Measurements from ENCODE around the gene NSD1.

DNA sequence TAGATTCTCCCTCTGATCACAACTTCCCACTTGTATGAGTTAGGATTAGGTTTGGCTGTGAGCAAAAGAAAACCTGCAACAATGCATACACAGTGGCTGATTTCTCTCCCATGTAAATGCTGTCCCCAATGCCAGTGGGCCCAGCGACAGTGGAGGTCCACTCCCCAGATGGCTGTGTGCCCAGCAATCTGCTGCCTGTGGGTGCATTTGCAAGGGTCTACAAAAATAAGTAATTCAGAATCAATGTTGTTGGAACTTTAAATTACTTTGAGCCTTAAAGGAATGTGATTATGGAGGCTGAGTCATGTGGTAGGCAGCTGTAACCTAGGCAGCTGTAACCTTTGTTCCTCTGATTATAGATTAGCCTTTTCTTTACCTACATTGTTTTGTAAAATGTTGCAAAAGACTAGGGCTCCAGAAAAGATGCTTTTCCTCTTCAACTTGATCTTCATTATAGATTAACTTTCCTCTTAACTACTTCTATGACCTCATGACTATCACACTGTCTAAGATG lies 192.4 kb downstream of the NSD1 start:
- TF ChIP-seq, protein P1, sequence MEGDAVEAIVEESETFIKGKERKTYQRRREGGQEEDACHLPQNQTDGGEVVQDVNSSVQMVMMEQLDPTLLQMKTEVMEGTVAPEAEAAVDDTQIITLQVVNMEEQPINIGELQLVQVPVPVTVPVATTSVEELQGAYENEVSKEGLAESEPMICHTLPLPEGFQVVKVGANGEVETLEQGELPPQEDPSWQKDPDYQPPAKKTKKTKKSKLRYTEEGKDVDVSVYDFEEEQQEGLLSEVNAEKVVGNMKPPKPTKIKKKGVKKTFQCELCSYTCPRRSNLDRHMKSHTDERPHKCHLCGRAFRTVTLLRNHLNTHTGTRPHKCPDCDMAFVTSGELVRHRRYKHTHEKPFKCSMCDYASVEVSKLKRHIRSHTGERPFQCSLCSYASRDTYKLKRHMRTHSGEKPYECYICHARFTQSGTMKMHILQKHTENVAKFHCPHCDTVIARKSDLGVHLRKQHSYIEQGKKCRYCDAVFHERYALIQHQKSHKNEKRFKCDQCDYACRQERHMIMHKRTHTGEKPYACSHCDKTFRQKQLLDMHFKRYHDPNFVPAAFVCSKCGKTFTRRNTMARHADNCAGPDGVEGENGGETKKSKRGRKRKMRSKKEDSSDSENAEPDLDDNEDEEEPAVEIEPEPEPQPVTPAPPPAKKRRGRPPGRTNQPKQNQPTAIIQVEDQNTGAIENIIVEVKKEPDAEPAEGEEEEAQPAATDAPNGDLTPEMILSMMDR (IDR thresholded peaks at IDR 0.05), result no peak
- TF ChIP-seq POLR2A (IDR thresholded peaks at IDR 0.05) (no peak), EP300 (IDR thresholded peaks at IDR 0.05) (no peak), POLR2AphosphoS5 (IDR thresholded peaks at IDR 0.05) (no peak)

Data from sigmoid colon (tissue), 4 donors.